Stimulated activated CD8-positive, alpha-beta memory T cell treated with anti-CD3 and anti-CD28 coated beads, Interleukin-15, amount 100 ng/mL, for 24 hours (primary cell): Measurements from ENCODE around the gene AEBP2.
"Not testable (repeated sequence)": the region's sequence is repeated elsewhere in the genome, so short reads cannot be mapped to it uniquely, and the experiment has no call there.

Experiments
- DNase-seq: peaks from one replicate; pipeline ENCODE4 v3.0.0-alpha.2; 2020; ENCODE audit warnings: low read depth

Gene AEBP2

GRCh38 chr12:19421503-19422282 is 17.6 kb upstream of the AEBP2 start:
- no peak for DNase-seq

- no peak for DNase-seq
Observed at GRCh38 chr12:19423166-19423930, 15.9 kb upstream of the AEBP2 start.

GRCh38 chr12:19428246-19428645 is 11.0 kb upstream of the AEBP2 start:
- no peak for DNase-seq

- DNase-seq = not testable (repeated sequence)
Observed at GRCh38 chr12:19429491-19429890, 9.8 kb upstream of the AEBP2 start.

GRCh38 chr12:19430988-19431387 is 8.3 kb upstream of the AEBP2 start:
- no peak for DNase-seq

- no peak for DNase-seq
Observed at GRCh38 chr12:19431407-19432308, 7.6 kb upstream of the AEBP2 start.

- no peak for DNase-seq
Observed at GRCh38 chr12:19432309-19433170, 6.8 kb upstream of the AEBP2 start.

- DNase-seq = no peak
Observed at GRCh38 chr12:19434538-19434937, 4.8 kb upstream of the AEBP2 start.

GRCh38 chr12:19435831-19436497 is 3.3 kb upstream of the AEBP2 start:
- no peak for DNase-seq

GRCh38 chr12:19436931-19437330 is 2.4 kb upstream of the AEBP2 start:
- DNase-seq = no peak

- no peak for DNase-seq
Observed at GRCh38 chr12:19437996-19438395, 1.3 kb upstream of the AEBP2 start.

- DNase-seq = peak; percentile 30
Observed at GRCh38 chr12:19440019-19440858, 947 bp downstream of the AEBP2 start.

GRCh38 chr12:19440916-19441315 is 1.6 kb downstream of the AEBP2 start:
- no peak for DNase-seq

- DNase-seq = no peak
Observed at GRCh38 chr12:19443585-19443984, 4.3 kb downstream of the AEBP2 start.

- DNase-seq = no peak
Observed at GRCh38 chr12:19444097-19444496, 4.8 kb downstream of the AEBP2 start.

GRCh38 chr12:19447386-19447785 is 8.1 kb downstream of the AEBP2 start:
- no peak for DNase-seq

- DNase-seq = no peak
Observed at GRCh38 chr12:19449814-19450213, 10.5 kb downstream of the AEBP2 start.

- DNase-seq = no peak
Observed at GRCh38 chr12:19450362-19450761, 11.1 kb downstream of the AEBP2 start.

- DNase-seq = no peak
Observed at GRCh38 chr12:19451196-19451595, 11.9 kb downstream of the AEBP2 start.

GRCh38 chr12:19453961-19454360 is 14.7 kb downstream of the AEBP2 start:
- DNase-seq = no peak
